ENCODE measurements around the gene TMUB1. TPM values are rescaled to one million over a fixed set of nuclear protein-coding genes. Genes with fewer than 3 reads are reported as not detected.
A peak's percentile ranks its signal among the peaks of the same experiment; 100 is the strongest.

Gene TMUB1
- total RNA-seq, 1 donor, result 18.1 TPM

DNA sequence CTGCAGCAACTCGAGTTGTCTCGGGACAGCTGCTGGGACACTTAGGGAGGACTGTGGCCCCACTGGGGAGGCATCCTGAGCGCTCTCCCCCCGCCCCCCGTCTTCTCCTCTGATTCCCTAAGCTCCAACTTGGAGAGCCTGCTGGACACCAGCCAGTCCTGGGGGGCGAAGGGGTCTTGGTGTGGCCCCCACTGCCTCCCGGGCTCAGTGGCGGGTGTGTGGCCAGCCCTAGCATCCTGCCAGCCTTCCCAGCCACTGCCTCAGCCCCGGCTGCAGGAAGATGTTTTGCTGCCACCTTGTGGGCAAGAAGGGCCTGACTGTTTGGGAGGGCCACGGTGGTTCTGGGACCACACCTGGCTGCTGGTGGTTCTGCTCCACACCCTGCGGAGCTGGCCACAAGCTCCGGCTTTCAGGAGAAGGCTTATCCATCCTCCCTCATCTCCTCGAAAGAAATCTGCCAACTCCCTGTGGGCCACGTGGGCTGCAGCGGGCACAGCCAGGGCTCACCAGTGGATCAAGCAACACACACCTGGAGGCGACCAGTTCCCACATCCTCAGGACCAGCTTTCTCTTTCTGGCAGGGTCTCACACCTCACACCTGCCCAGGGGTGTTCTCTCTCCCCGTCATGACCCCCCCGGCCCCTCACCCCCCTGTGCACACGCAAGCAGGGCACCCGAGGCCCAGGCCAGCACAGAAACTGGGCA is 27.8 kb upstream of the TMUB1 start:
- Histone ChIP-seq H3K36me3 (ENCODE audit: insufficient read depth, low read length) (no peaks in the 10 kb centered on the region), H2AFZ (ENCODE audit: low read length) (no peak overlapping the region), H3K9me3 (ENCODE audit: low read depth, low read length) (no peaks in the 10 kb centered on the region), H3K27ac (ENCODE audit: low read depth, low read length) (no peak overlapping the region), H3K4me2 (ENCODE audit: insufficient read depth, low read length) (no peak overlapping the region), H3K79me2 (ENCODE audit: insufficient read depth, low read length) (peaks cover 72% of the 10 kb centered on the region), H3K27me3 (ENCODE audit: insufficient read depth, low read length) (no peaks in the 10 kb centered on the region), H3K4me3 (ENCODE audit: insufficient read depth, low read length) (no peak overlapping the region), H4K20me1 (ENCODE audit: insufficient read depth, low read length) (peaks cover 74% of the 10 kb centered on the region), H3K4me1 (ENCODE audit: insufficient read depth, low read length) (peaks cover 21% of the 10 kb centered on the region)
- TF ChIP-seq, protein P1, sequence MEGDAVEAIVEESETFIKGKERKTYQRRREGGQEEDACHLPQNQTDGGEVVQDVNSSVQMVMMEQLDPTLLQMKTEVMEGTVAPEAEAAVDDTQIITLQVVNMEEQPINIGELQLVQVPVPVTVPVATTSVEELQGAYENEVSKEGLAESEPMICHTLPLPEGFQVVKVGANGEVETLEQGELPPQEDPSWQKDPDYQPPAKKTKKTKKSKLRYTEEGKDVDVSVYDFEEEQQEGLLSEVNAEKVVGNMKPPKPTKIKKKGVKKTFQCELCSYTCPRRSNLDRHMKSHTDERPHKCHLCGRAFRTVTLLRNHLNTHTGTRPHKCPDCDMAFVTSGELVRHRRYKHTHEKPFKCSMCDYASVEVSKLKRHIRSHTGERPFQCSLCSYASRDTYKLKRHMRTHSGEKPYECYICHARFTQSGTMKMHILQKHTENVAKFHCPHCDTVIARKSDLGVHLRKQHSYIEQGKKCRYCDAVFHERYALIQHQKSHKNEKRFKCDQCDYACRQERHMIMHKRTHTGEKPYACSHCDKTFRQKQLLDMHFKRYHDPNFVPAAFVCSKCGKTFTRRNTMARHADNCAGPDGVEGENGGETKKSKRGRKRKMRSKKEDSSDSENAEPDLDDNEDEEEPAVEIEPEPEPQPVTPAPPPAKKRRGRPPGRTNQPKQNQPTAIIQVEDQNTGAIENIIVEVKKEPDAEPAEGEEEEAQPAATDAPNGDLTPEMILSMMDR (IDR thresholded peaks at IDR 0.05; ENCODE audit: extremely low read depth, low read depth, low read length), result peak; percentile 80
- peak; percentile 100 for DNase-seq (ENCODE audit: insufficient read length, low spot score, missing footprints)

DNA sequence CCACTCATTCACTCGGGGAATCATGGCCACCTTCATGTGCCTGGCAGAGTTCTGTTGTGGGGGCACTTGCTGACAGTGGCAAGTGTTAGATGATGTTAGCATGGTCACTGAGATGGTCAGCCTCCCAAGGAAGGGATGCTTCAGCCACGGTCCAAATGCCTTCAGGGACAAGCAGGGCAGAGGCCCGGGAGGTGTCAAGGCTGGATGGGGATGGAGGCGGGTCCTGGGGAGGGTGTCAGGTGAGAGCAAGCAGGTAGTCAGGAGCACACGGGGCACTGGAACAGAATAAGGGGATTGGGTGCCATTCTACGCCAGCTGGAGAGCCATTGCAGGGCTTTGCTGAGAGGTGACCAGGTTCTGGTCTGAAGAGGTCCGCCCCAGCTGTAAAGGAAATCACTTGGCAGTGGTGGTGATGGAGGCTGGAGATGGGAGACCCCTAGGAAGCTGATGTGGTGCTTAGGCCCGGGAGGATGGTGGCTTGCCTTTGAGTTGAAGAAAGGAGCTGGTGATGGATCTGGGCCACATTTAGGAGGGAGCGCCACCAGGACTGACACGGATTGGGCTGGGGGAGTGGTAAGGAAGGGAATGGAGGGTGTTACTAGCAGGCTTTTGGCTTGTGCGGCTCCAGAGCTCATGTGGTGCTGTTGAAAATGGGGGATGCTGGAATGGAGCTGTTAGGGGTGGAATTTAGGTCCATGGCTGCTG is 27.1 kb upstream of the TMUB1 start:
- TF ChIP-seq, protein P1 (IDR thresholded peaks at IDR 0.05; ENCODE audit: extremely low read depth, low read depth, low read length), result no peak
- Histone ChIP-seq H3K36me3 (ENCODE audit: insufficient read depth, low read length) (no peaks in the 10 kb centered on the region), H3K4me3 (ENCODE audit: insufficient read depth, low read length) (no peak overlapping the region), H3K79me2 (ENCODE audit: insufficient read depth, low read length) (peaks cover 68% of the 10 kb centered on the region), H3K27ac (ENCODE audit: low read depth, low read length) (no peak overlapping the region), H4K20me1 (ENCODE audit: insufficient read depth, low read length) (peaks cover 68% of the 10 kb centered on the region), H3K4me1 (ENCODE audit: insufficient read depth, low read length) (peaks cover 22% of the 10 kb centered on the region), H3K27me3 (ENCODE audit: insufficient read depth, low read length) (no peaks in the 10 kb centered on the region), H3K9me3 (ENCODE audit: low read depth, low read length) (no peaks in the 10 kb centered on the region), H2AFZ (ENCODE audit: low read length) (no peak overlapping the region), H3K4me2 (ENCODE audit: insufficient read depth, low read length) (no peak overlapping the region)
- peak; percentile 64 for DNase-seq (ENCODE audit: insufficient read length, low spot score, missing footprints)

DNA sequence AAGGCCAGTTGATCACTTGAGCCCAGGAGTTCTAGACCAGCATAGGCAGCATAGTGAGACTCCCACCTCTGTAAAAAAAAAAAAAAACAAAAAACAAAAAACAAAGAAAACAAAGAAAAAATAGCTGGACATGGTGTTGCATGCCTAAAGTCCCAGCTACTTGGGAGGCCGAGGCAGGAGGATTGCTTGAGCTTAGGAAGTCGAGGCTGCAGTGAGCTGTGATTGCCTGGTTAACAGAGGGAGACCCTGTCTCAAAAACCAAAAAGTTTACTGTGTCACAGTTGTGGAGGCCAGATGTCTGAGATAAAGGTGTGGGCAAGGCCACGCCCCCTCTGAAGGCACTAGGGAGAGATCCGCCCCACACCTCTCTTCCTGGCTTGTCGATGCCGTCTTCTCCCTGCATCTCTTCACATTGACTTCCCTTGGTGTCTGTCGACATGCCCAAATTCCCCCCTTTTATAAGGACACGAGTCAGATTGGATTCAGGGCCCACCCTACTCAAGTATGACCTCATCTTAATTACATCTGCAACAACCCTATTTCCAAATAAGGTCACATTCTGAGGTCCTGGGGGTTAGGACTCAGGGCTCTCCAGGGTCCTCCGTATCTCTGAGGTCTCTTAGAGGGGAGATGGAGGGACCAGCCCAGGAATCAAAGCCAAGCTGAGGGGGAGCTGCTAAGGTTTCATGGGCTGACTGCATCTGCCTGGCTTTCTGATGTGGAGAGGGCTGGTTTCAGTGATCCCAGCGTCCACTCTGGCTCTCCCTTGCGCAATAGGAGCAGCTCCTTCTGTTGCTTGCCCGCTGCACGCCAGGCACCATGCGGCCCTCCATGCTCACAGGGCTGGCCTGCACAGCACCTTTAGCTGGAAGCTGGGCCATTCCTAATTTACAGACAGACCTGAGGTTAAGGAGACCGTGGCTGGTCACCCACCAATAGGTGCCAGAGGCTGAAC is 26.1 kb upstream of the TMUB1 start:
- DNase-seq (ENCODE audit: insufficient read length, low spot score, missing footprints), result peak; percentile 91
- H3K27ac ChIP-seq (ENCODE audit: low read depth, low read length), result no peak overlapping the region
- H4K20me1 ChIP-seq (ENCODE audit: insufficient read depth, low read length), result peaks cover 75% of the 10 kb centered on the region
- H3K79me2 ChIP-seq (ENCODE audit: insufficient read depth, low read length), result peaks cover 72% of the 10 kb centered on the region
- H3K27me3 ChIP-seq (ENCODE audit: insufficient read depth, low read length), result no peaks in the 10 kb centered on the region
- H2AFZ ChIP-seq (ENCODE audit: low read length), result no peak overlapping the region
- no peaks in the 10 kb centered on the region for H3K9me3 ChIP-seq (ENCODE audit: low read depth, low read length)
- peaks cover 2% of the 10 kb centered on the region for H3K36me3 ChIP-seq (ENCODE audit: insufficient read depth, low read length)
- no peak overlapping the region for H3K4me2 ChIP-seq (ENCODE audit: insufficient read depth, low read length)
- TF ChIP-seq, protein P1 (IDR thresholded peaks at IDR 0.05; ENCODE audit: extremely low read depth, low read depth, low read length), result no peak
- peaks cover 30% of the 10 kb centered on the region for H3K4me1 ChIP-seq (ENCODE audit: insufficient read depth, low read length)
- no peak overlapping the region for H3K4me3 ChIP-seq (ENCODE audit: insufficient read depth, low read length)
